Gastrocnemius medialis (tissue), 4 donors: ENCODE measurements around the gene DDX51. TPM values are rescaled to one million over a fixed set of nuclear protein-coding genes. Genes with fewer than 3 reads are reported as not detected.
A peak's percentile ranks its signal among the peaks of the same experiment; 100 is the strongest.

Source experiments
- ATAC-seq, 2 donors: fragments of 150-250 bp; one replicate each; pipeline ENCODE4 v1.9.1; 2016
- DNase-seq, 2 donors: peaks; one replicate each; pipeline ENCODE4 v3.0.0-alpha.2; 2019
- H3K27ac ChIP-seq, 4 donors: fragments of 200-600 bp; sonication (generic); 1 replicate in 1 of 4; 2 replicates in 3 of 4; pipeline ENCODE4 v1.5.1; 2016 to 2018; ENCODE audit warnings: mild to moderate bottlenecking in 2 of 4, moderate library complexity in 1 of 4
- H3K27me3 ChIP-seq, 3 donors: fragments of 200-600 bp; sonication (generic) in 2 of 3; 1 replicate in 1 of 3; 2 replicates in 2 of 3; pipeline versions ENCODE4 v1.5.1 to v1.6.0; 2016 to 2019; ENCODE audit warnings: mild to moderate bottlenecking in 1 of 3, moderate library complexity in 1 of 3
- H3K36me3 ChIP-seq, 2 donors: fragments of 200-600 bp; sonication (generic) in 1 of 2; one replicate each; pipeline ENCODE4 v1.5.1; 2017 to 2018
- H3K4me1 ChIP-seq, 2 donors: fragments of 200-600 bp; sonication (generic) in 1 of 2; one replicate each; pipeline ENCODE4 v1.5.1; 2016 to 2017; ENCODE audit warnings: mild to moderate bottlenecking in 2 of 2
- H3K4me3 ChIP-seq, 4 donors: fragments of 200-600 bp; sonication (generic) in 3 of 4; 1 replicate in 1 of 4; 2 replicates in 3 of 4; pipeline ENCODE4 v1.5.1; 2016 to 2019; ENCODE audit warnings: mild to moderate bottlenecking in 2 of 4
- H3K9me3 ChIP-seq, 3 donors: fragments of 200-600 bp; sonication (generic) in 2 of 3; 1 replicate in 1 of 3; 2 replicates in 2 of 3; pipeline ENCODE4 v1.5.1; 2016 to 2019
- POLR2A ChIP-seq, 2 donors: fragments of 450-650 bp; IDR thresholded peaks; one replicate each; pipeline ENCODE4 v1.6.1; 2017; ENCODE audit warnings: antibody characterized with exemption in 2 of 2, mild to moderate bottlenecking in 2 of 2, moderate library complexity in 2 of 2
- in situ Hi-C, 4 donors: fragments of 200-750 bp; cut with MboI; loops; one replicate each; pipeline versions ENCODE4 v1.15.0 to v1.8.0; 2017; ENCODE audit warnings: low sequenced_read_pairs in 4 of 4
- intact Hi-C: fragments of 100-400 bp; cut with DNase I; formaldehyde crosslinking; loops from one replicate; pipeline ENCODE4 v1.15.1; 2023; ENCODE audit warnings: low total_unique reads
- total RNA-seq, 4 donors: library from RNA; depleted of rRNA; stranded (reverse); fragments of >200 nt; gene quantifications; one replicate each; pipeline versions ENCODE4 v1.1.0 to v1.2.3, GENCODE V29; 2016
- TF ChIP-seq, protein P1 (sequence below), 5 experiments: fragments of 450-650 bp in 3 of 5; fragments of 200-600 bp in 2 of 5; sonication (generic) in 2 of 5; IDR thresholded peaks in 4 of 5; conservative IDR thresholded peaks in 1 of 5; 1 replicate in 4 of 5; 2 replicates in 1 of 5; pipeline ENCODE4 v1.5.1; 2016 to 2019; ENCODE audit warnings: antibody characterized with exemption in 5 of 5, mild to moderate bottlenecking in 3 of 5, moderate library complexity in 3 of 5

Gene DDX51
- total RNA-seq, 4 donors from 2014 or later: 5.8 to 7.8 (median 6.5) TPM

GRCh38 chr12:132140918-132141841 lies 2.9 kb downstream of the DDX51 start:
- H3K9me3 ChIP-seq: no peaks in the 10 kb centered on the region
- DNase-seq: peak in 1 of 2 donors; percentile 7
- no peak for ATAC-seq

GRCh38 chr12:132140501-132140900 lies 3.6 kb downstream of the DDX51 start:
- Histone ChIP-seq H3K36me3 (peaks cover 0 to 45% of the 10 kb centered on the region in 2 donors), H3K9me3 (no peaks in the 10 kb centered on the region), H3K4me1 (peaks cover 17 to 21% of the 10 kb centered on the region in 2 donors), H3K27me3 (no peaks in the 10 kb centered on the region), H3K27ac (no peak overlapping the region), H3K4me3 (no peak overlapping the region)
- TF ChIP-seq POLR2A (IDR thresholded peaks at IDR 0.05): no peak
- TF ChIP-seq, protein P1, sequence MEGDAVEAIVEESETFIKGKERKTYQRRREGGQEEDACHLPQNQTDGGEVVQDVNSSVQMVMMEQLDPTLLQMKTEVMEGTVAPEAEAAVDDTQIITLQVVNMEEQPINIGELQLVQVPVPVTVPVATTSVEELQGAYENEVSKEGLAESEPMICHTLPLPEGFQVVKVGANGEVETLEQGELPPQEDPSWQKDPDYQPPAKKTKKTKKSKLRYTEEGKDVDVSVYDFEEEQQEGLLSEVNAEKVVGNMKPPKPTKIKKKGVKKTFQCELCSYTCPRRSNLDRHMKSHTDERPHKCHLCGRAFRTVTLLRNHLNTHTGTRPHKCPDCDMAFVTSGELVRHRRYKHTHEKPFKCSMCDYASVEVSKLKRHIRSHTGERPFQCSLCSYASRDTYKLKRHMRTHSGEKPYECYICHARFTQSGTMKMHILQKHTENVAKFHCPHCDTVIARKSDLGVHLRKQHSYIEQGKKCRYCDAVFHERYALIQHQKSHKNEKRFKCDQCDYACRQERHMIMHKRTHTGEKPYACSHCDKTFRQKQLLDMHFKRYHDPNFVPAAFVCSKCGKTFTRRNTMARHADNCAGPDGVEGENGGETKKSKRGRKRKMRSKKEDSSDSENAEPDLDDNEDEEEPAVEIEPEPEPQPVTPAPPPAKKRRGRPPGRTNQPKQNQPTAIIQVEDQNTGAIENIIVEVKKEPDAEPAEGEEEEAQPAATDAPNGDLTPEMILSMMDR (IDR thresholded peaks at IDR 0.05 in 4 of 5, conservative IDR thresholded peaks at IDR 0.05 in 1 of 5): no peak
- in situ Hi-C loops (no loop called here), intact Hi-C loops (loop anchor here (5.0 to 10.0 kb wide), 4 partner anchors 216 to 1266 kb away; partner anchors contain the start of genes FBRSL1, PUS1, RAN and SFSWAP)
- ATAC-seq (no peak), DNase-seq (no peak)

More at GRCh38 chr12:132140918-132141841, 2.9 kb downstream of the DDX51 start:
- H3K36me3 ChIP-seq: peaks cover 0 to 50% of the 10 kb centered on the region in 2 donors
- peaks cover 17 to 22% of the 10 kb centered on the region in 2 donors for H3K4me1 ChIP-seq
- no peak overlapping the region for H3K27ac ChIP-seq
- in situ Hi-C loops: no loop called here
- H3K27me3 ChIP-seq: no peaks in the 10 kb centered on the region
- no peak overlapping the region for H3K4me3 ChIP-seq
- TF ChIP-seq, protein P1 (IDR thresholded peaks at IDR 0.05 in 4 of 5, conservative IDR thresholded peaks at IDR 0.05 in 1 of 5): no peak
- TF ChIP-seq POLR2A (IDR thresholded peaks at IDR 0.05): no peak
- intact Hi-C loops: loop anchor here (5.0 to 10.0 kb wide), 4 partner anchors 216 to 1266 kb away; partner anchors contain the start of genes FBRSL1, PUS1, RAN and SFSWAP

DNA sequence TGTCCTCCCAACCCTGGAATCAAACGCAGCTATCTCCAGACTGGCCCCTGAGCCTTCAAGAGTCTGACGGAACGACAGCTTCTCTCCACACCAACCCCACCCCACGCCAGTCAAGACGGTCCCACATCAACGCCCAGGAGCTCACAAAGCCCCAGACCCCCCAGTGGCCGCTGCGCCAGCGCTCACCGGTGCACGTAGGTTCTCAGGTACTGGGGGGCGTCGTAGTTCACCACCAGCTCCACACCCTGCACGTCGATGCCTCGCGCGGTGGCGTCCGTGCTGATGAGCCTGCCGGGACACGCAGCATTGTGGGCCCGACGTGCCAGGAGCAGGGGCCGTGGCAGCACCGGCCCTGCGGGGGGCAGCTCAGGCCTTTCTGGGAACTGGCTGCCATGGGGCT lies 4.2 kb downstream of the DDX51 start:
- no peaks in the 10 kb centered on the region for H3K27me3 ChIP-seq
- no peak overlapping the region for H3K4me3 ChIP-seq
- in situ Hi-C loops (no loop called here), intact Hi-C loops (loop anchor here (5.0 to 10.0 kb wide), 4 partner anchors 215 to 1265 kb away; partner anchors contain the start of genes FBRSL1, PUS1, RAN and SFSWAP)
- H3K36me3 ChIP-seq: peaks cover 0 to 45% of the 10 kb centered on the region in 2 donors
- H3K27ac ChIP-seq: no peak overlapping the region
- no peaks in the 10 kb centered on the region for H3K9me3 ChIP-seq
- H3K4me1 ChIP-seq: peaks cover 11 to 15% of the 10 kb centered on the region in 2 donors
- ATAC-seq: no peak
- TF ChIP-seq POLR2A (IDR thresholded peaks at IDR 0.05): no peak
- TF ChIP-seq, protein P1 (IDR thresholded peaks at IDR 0.05 in 4 of 5, conservative IDR thresholded peaks at IDR 0.05 in 1 of 5): no peak
- no peak for DNase-seq

GRCh38 chr12:132138941-132139871 lies 4.9 kb downstream of the DDX51 start:
- H3K4me1 ChIP-seq: peaks cover 10 to 12% of the 10 kb centered on the region in 2 donors
- peaks cover 0 to 45% of the 10 kb centered on the region in 2 donors for H3K36me3 ChIP-seq
- intact Hi-C loops (no loop called here), in situ Hi-C loops (no loop called here)
- H3K27ac ChIP-seq: no peak overlapping the region
- no peaks in the 10 kb centered on the region for H3K27me3 ChIP-seq
- no peak overlapping the region for H3K4me3 ChIP-seq
- no peaks in the 10 kb centered on the region for H3K9me3 ChIP-seq
- DNase-seq: no peak
- ATAC-seq: no peak
- TF ChIP-seq, protein P1 (IDR thresholded peaks at IDR 0.05 in 4 of 5, conservative IDR thresholded peaks at IDR 0.05 in 1 of 5): no peak
